Astrocyte of the cerebellum (primary cell): ENCODE results near the gene CCDC61.
A peak's percentile ranks its signal among the peaks of the same experiment; 100 is the strongest.

Experiments used
- DNase-seq: peaks from one replicate; pipeline ENCODE4 v3.0.0-alpha.2; 2011; ENCODE audit warnings: low read depth
- H3K4me3 ChIP-seq: 2 replicates; pipeline ENCODE4 v1.5.1; 2011; ENCODE audit warnings: mild to moderate bottlenecking, low read depth, low read length, moderate library complexity
- CTCF ChIP-seq: IDR thresholded peaks from 2 replicates; pipeline ENCODE4 v1.5.1; 2012; ENCODE audit warnings: low read length, low read depth, moderate library complexity, mild to moderate bottlenecking; ENCODE audit errors: missing control alignments
- in situ Hi-C: cut with HindIII; loops from 2 replicates; pipeline ENCODE4 v1.10.0; 2017; ENCODE audit warnings: low sequenced_read_pairs

The CCDC61 gene

GRCh38 chr19:46065486-46066071, 70.3 kb downstream of the CCDC61 start:
- in situ Hi-C loops: no loop called here
- peak; percentile 56 for DNase-seq
- no peak overlapping the region for H3K4me3 ChIP-seq
- TF ChIP-seq CTCF: peak; percentile 11

- TF ChIP-seq CTCF: no peak
Measured at GRCh38 chr19:46066471-46066870, 71.2 kb downstream of the CCDC61 start.

GRCh38 chr19:46067691-46068090, 72.4 kb downstream of the CCDC61 start:
- DNase-seq: no peak
- in situ Hi-C loops: no loop called here
- no peak for TF ChIP-seq CTCF
- H3K4me3 ChIP-seq: no peak overlapping the region

More at GRCh38 chr19:46066471-46066870, 71.2 kb downstream of the CCDC61 start:
- H3K4me3 ChIP-seq: no peak overlapping the region
- DNase-seq: no peak
- in situ Hi-C loops: no loop called here
